Activated CD4-positive, alpha-beta T cell treated with anti-CD3 and anti-CD28 coated beads, Interleukin-2, amount 50 U/mL, for 24 hours (primary cell): Measurements from ENCODE around the gene PHF1.

Source experiments
- DNase-seq, 2 donors: peaks; one replicate each; pipeline ENCODE4 v3.0.0-alpha.2; 2020; ENCODE audit warnings: low read depth in 1 of 2, low spot score in 1 of 2

The PHF1 gene

GRCh38 chr6:33453393-33454008 lies 42.7 kb downstream of the PHF1 start:
- DNase-seq, result no peak

GRCh38 chr6:33454009-33454946 lies 43.5 kb downstream of the PHF1 start, which contains the start of gene ZBTB9:
Gene ZBTB9 (plus strand): TSS chr6:33454576. CDS start chr6:33455101, 525 bp downstream.
- DNase-seq, result peak; percentile 81 to 93

GRCh38 chr6:33455051-33455450 lies 44.2 kb downstream of the PHF1 start:
- DNase-seq, result no peak

GRCh38 chr6:33456156-33456555 lies 45.3 kb downstream of the PHF1 start:
- no peak for DNase-seq

GRCh38 chr6:33458676-33459075 lies 47.9 kb downstream of the PHF1 start:
- DNase-seq, result no peak

GRCh38 chr6:33459226-33459625 lies 48.4 kb downstream of the PHF1 start:
- no peak for DNase-seq
